Omental fat pad (tissue), 4 donors: ENCODE data around the gene FANCG. TPM values are rescaled to one million over a fixed set of nuclear protein-coding genes. Genes with fewer than 3 reads are reported as not detected.

Experiments used
- ATAC-seq: fragments of 150-250 bp; one replicate; pipeline ENCODE4 v1.9.1; 2016; ENCODE audit warnings: mild to moderate bottlenecking, moderate library complexity; ENCODE audit not compliant: low FRiP score
- DNase-seq: peaks from one replicate; pipeline ENCODE4 v3.0.0-alpha.2; 2019; ENCODE audit warnings: low spot score
- CTCF ChIP-seq, 3 donors: fragments of 450-650 bp; IDR thresholded peaks; one replicate each; pipeline ENCODE4 v1.5.1; 2016 to 2017; ENCODE audit warnings: antibody characterized with exemption in 3 of 3, mild to moderate bottlenecking in 3 of 3, moderate library complexity in 2 of 3
- total RNA-seq, 4 donors: library from RNA; depleted of rRNA; stranded (reverse); fragments of >200 nt; gene quantifications; one replicate each; pipeline ENCODE4 v1.1.0, GENCODE V29; 2016

The FANCG gene
- total RNA-seq, 4 donors from 2014 or later = 8.1 to 20.0 (median 14.1) TPM

GRCh38 chr9:35107297-35108290 lies 27.9 kb upstream of the FANCG start:
- TF ChIP-seq CTCF (IDR thresholded peaks at IDR 0.05) = no peak
- DNase-seq = no peak
- ATAC-seq = no peak

GRCh38 chr9:35106343-35106730 lies 26.6 kb upstream of the FANCG start:
- no peak for TF ChIP-seq CTCF (IDR thresholded peaks at IDR 0.05)

GRCh38 chr9:35105571-35106342 lies 26.0 kb upstream of the FANCG start:
- TF ChIP-seq CTCF (IDR thresholded peaks at IDR 0.05) = no peak
- ATAC-seq (no peak), DNase-seq (no peak)

More at GRCh38 chr9:35106343-35106730, 26.6 kb upstream of the FANCG start:
- DNase-seq (no peak), ATAC-seq (no peak)

- DNase-seq (no peak), ATAC-seq (no peak)
- TF ChIP-seq CTCF (IDR thresholded peaks at IDR 0.05) = no peak
Measured at GRCh38 chr9:35105126-35105525, 25.4 kb upstream of the FANCG start.

GRCh38 chr9:35104586-35104985 lies 24.8 kb upstream of the FANCG start:
- DNase-seq (no peak), ATAC-seq (no peak)
- no peak for TF ChIP-seq CTCF (IDR thresholded peaks at IDR 0.05)

GRCh38 chr9:35103660-35104191 lies 24.0 kb upstream of the FANCG start:
- no peak for DNase-seq
- no peak for TF ChIP-seq CTCF (IDR thresholded peaks at IDR 0.05)
- ATAC-seq = no peak
